Uterus (tissue), 2 donors: Measurements from ENCODE around the gene C4orf50.

Experiments used
- POLR2A ChIP-seq, 2 donors: fragments of 450-650 bp; IDR thresholded peaks; one replicate each; pipeline ENCODE4 v1.6.1; 2016; ENCODE audit warnings: antibody characterized with exemption in 2 of 2, mild to moderate bottlenecking in 1 of 2, moderate library complexity in 1 of 2
- TF ChIP-seq, protein P1 (sequence below), 4 experiments: fragments of 200-600 bp in 2 of 4; fragments of 450-650 bp in 2 of 4; sonication (generic) in 2 of 4; IDR thresholded peaks; one replicate each; pipeline ENCODE4 v1.5.1; 2016 to 2019; ENCODE audit warnings: antibody characterized with exemption in 4 of 4, mild to moderate bottlenecking in 2 of 4, moderate library complexity in 1 of 4

DNA sequence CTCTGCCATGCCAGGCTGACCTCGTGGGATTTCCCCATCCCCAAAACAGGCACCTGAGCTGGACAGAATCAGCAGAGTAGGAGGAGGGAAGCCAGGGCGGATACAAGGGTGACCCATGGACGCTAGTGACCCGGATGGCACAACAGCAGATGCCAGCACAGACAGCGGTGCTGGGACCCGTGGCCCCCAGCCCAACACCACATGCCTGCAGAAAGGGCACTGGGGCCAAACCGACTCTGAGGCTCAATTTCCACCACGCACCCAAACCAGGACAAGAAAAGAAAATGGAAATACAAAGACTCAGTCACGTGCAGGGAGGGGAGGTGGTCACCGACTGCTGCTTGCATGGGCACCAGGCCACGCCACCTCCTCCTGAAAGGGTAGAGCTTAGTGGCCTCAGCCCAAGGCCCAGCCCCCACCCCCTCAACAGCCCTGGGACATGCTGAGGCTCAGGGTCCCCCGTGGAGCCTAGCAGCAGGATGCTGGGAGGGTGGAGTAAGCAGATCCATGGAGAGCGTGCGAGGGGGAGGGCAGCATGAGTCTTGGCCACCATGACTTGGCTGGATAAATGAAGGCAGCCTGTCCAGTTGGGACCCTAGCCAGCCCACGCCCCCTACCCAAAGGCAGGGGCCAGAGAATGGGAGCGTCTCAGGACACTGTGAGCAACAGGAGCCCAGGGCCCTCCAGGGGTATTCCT lies 47.7 kb downstream of the C4orf50 start:
- TF ChIP-seq, protein P1, sequence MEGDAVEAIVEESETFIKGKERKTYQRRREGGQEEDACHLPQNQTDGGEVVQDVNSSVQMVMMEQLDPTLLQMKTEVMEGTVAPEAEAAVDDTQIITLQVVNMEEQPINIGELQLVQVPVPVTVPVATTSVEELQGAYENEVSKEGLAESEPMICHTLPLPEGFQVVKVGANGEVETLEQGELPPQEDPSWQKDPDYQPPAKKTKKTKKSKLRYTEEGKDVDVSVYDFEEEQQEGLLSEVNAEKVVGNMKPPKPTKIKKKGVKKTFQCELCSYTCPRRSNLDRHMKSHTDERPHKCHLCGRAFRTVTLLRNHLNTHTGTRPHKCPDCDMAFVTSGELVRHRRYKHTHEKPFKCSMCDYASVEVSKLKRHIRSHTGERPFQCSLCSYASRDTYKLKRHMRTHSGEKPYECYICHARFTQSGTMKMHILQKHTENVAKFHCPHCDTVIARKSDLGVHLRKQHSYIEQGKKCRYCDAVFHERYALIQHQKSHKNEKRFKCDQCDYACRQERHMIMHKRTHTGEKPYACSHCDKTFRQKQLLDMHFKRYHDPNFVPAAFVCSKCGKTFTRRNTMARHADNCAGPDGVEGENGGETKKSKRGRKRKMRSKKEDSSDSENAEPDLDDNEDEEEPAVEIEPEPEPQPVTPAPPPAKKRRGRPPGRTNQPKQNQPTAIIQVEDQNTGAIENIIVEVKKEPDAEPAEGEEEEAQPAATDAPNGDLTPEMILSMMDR (IDR thresholded peaks at IDR 0.05), result no peak
- no peak for TF ChIP-seq POLR2A (IDR thresholded peaks at IDR 0.05)
